ENCODE measurements around the gene ID2. TPM values are rescaled to one million over a fixed set of nuclear protein-coding genes. Genes with fewer than 3 reads are reported as not detected.

ID2 gene
- 717 TPM for total RNA-seq

GRCh38 chr2:8681786-8682692, at the start of gene ID2:
Gene ID2, plus strand, starts transcription at chr2:8682056. Its CDS starts 110 bp downstream, at chr2:8682166.
- H3K9me3 ChIP-seq (ENCODE audit: low read depth, low read length), result no peaks in the 10 kb centered on the region
- H3K4me1 ChIP-seq (ENCODE audit: insufficient read depth, low read length), result peaks cover 61% of the 10 kb centered on the region
- peak within 1 kb of the TSS; percentile 90 for H3K4me3 ChIP-seq (ENCODE audit: low read length)
- peaks cover 19% of the 10 kb centered on the region for H3K27me3 ChIP-seq (ENCODE audit: insufficient read depth, low read length)

- Histone ChIP-seq H3K4me3 (ENCODE audit: low read length) (no peak overlapping the region), H3K4me1 (ENCODE audit: insufficient read depth, low read length) (no peaks in the 10 kb centered on the region), H3K27me3 (ENCODE audit: insufficient read depth, low read length) (no peaks in the 10 kb centered on the region), H3K9me3 (ENCODE audit: low read depth, low read length) (no peaks in the 10 kb centered on the region)
Measured at GRCh38 chr2:8632755-8633154, 49.1 kb upstream of the ID2 start.

- no peaks in the 10 kb centered on the region for H3K27me3 ChIP-seq (ENCODE audit: insufficient read depth, low read length)
- H3K9me3 ChIP-seq (ENCODE audit: low read depth, low read length), result no peaks in the 10 kb centered on the region
- no peak overlapping the region for H3K4me3 ChIP-seq (ENCODE audit: low read length)
- no peaks in the 10 kb centered on the region for H3K4me1 ChIP-seq (ENCODE audit: insufficient read depth, low read length)
Measured at GRCh38 chr2:8633186-8633734, 48.6 kb upstream of the ID2 start.

GRCh38 chr2:8633735-8634313, 48.0 kb upstream of the ID2 start:
- Histone ChIP-seq H3K4me3 (ENCODE audit: low read length) (no peak overlapping the region), H3K27me3 (ENCODE audit: insufficient read depth, low read length) (no peaks in the 10 kb centered on the region), H3K9me3 (ENCODE audit: low read depth, low read length) (no peaks in the 10 kb centered on the region), H3K4me1 (ENCODE audit: insufficient read depth, low read length) (no peaks in the 10 kb centered on the region)

GRCh38 chr2:8634466-8635172, 47.2 kb upstream of the ID2 start:
- H3K27me3 ChIP-seq (ENCODE audit: insufficient read depth, low read length), result no peaks in the 10 kb centered on the region
- no peaks in the 10 kb centered on the region for H3K4me1 ChIP-seq (ENCODE audit: insufficient read depth, low read length)
- no peaks in the 10 kb centered on the region for H3K9me3 ChIP-seq (ENCODE audit: low read depth, low read length)
- no peak overlapping the region for H3K4me3 ChIP-seq (ENCODE audit: low read length)

- H3K27me3 ChIP-seq (ENCODE audit: insufficient read depth, low read length), result no peaks in the 10 kb centered on the region
- H3K4me3 ChIP-seq (ENCODE audit: low read length), result no peak overlapping the region
- no peaks in the 10 kb centered on the region for H3K4me1 ChIP-seq (ENCODE audit: insufficient read depth, low read length)
- H3K9me3 ChIP-seq (ENCODE audit: low read depth, low read length), result no peaks in the 10 kb centered on the region
Measured at GRCh38 chr2:8636041-8636491, 45.8 kb upstream of the ID2 start.

GRCh38 chr2:8636721-8637636, 44.9 kb upstream of the ID2 start:
- no peak overlapping the region for H3K4me3 ChIP-seq (ENCODE audit: low read length)
- no peaks in the 10 kb centered on the region for H3K9me3 ChIP-seq (ENCODE audit: low read depth, low read length)
- no peaks in the 10 kb centered on the region for H3K27me3 ChIP-seq (ENCODE audit: insufficient read depth, low read length)
- H3K4me1 ChIP-seq (ENCODE audit: insufficient read depth, low read length), result no peaks in the 10 kb centered on the region

- Histone ChIP-seq H3K4me1 (ENCODE audit: insufficient read depth, low read length) (peaks cover 10% of the 10 kb centered on the region), H3K4me3 (ENCODE audit: low read length) (no peak overlapping the region), H3K9me3 (ENCODE audit: low read depth, low read length) (no peaks in the 10 kb centered on the region), H3K27me3 (ENCODE audit: insufficient read depth, low read length) (no peaks in the 10 kb centered on the region)
Measured at GRCh38 chr2:8638327-8638726, 43.5 kb upstream of the ID2 start.

GRCh38 chr2:8639122-8639635, 42.7 kb upstream of the ID2 start:
- Histone ChIP-seq H3K9me3 (ENCODE audit: low read depth, low read length) (no peaks in the 10 kb centered on the region), H3K27me3 (ENCODE audit: insufficient read depth, low read length) (no peaks in the 10 kb centered on the region), H3K4me1 (ENCODE audit: insufficient read depth, low read length) (peaks cover 18% of the 10 kb centered on the region), H3K4me3 (ENCODE audit: low read length) (no peak overlapping the region)

- H3K4me1 ChIP-seq (ENCODE audit: insufficient read depth, low read length), result peaks cover 30% of the 10 kb centered on the region
- no peaks in the 10 kb centered on the region for H3K27me3 ChIP-seq (ENCODE audit: insufficient read depth, low read length)
- H3K9me3 ChIP-seq (ENCODE audit: low read depth, low read length), result no peaks in the 10 kb centered on the region
- H3K4me3 ChIP-seq (ENCODE audit: low read length), result no peak overlapping the region
Measured at GRCh38 chr2:8640498-8640897, 41.4 kb upstream of the ID2 start.

- H3K27me3 ChIP-seq (ENCODE audit: insufficient read depth, low read length), result no peaks in the 10 kb centered on the region
- peaks cover 30% of the 10 kb centered on the region for H3K4me1 ChIP-seq (ENCODE audit: insufficient read depth, low read length)
- H3K4me3 ChIP-seq (ENCODE audit: low read length), result no peak overlapping the region
- H3K9me3 ChIP-seq (ENCODE audit: low read depth, low read length), result no peaks in the 10 kb centered on the region
Measured at GRCh38 chr2:8641301-8641965, 40.4 kb upstream of the ID2 start.

GRCh38 chr2:8642366-8643068, 39.3 kb upstream of the ID2 start:
- peaks cover 30% of the 10 kb centered on the region for H3K4me1 ChIP-seq (ENCODE audit: insufficient read depth, low read length)
- H3K27me3 ChIP-seq (ENCODE audit: insufficient read depth, low read length), result no peaks in the 10 kb centered on the region
- H3K9me3 ChIP-seq (ENCODE audit: low read depth, low read length), result no peaks in the 10 kb centered on the region
- H3K4me3 ChIP-seq (ENCODE audit: low read length), result no peak overlapping the region

- H3K4me3 ChIP-seq (ENCODE audit: low read length), result no peak overlapping the region
- H3K4me1 ChIP-seq (ENCODE audit: insufficient read depth, low read length), result peaks cover 30% of the 10 kb centered on the region
- H3K27me3 ChIP-seq (ENCODE audit: insufficient read depth, low read length), result no peaks in the 10 kb centered on the region
- H3K9me3 ChIP-seq (ENCODE audit: low read depth, low read length), result no peaks in the 10 kb centered on the region
Measured at GRCh38 chr2:8643250-8643995, 38.4 kb upstream of the ID2 start.
